ENCODE data around the gene R3HDM2. TPM values are rescaled to one million over a fixed set of nuclear protein-coding genes. Genes with fewer than 3 reads are reported as not detected.
"Not testable (repeated sequence)": the region's sequence is repeated elsewhere in the genome, so short reads cannot be mapped to it uniquely, and the experiment has no call there.

The R3HDM2 gene
- total RNA-seq, 3 donors from 2014 or later = 21.9 to 25.2 (median 22.3) TPM

GRCh38 chr12:57404966-57405640, 25.7 kb downstream of the R3HDM2 start:
- ATAC-seq = peak; percentile 97 to 98
- no peaks in the 10 kb centered on the region for H3K27me3 Mint-ChIP-seq (ENCODE audit: low read depth)
- peaks cover 13% of the 10 kb centered on the region for H3K4me1 Mint-ChIP-seq (ENCODE audit: low read depth)
- no peak overlapping the region for H3K4me3 Mint-ChIP-seq
- no peak for DNase-seq
- no peaks in the 10 kb centered on the region for H3K36me3 Mint-ChIP-seq (ENCODE audit: insufficient read depth)
- H3K9me3 Mint-ChIP-seq = no peaks in the 10 kb centered on the region

GRCh38 chr12:57402156-57402555, 28.7 kb downstream of the R3HDM2 start:
- not testable (repeated sequence) for H3K36me3 Mint-ChIP-seq (ENCODE audit: insufficient read depth); H3K4me3 Mint-ChIP-seq; H3K9me3 Mint-ChIP-seq; H3K27me3 Mint-ChIP-seq (ENCODE audit: low read depth); ATAC-seq; DNase-seq
- H3K4me1 Mint-ChIP-seq (ENCODE audit: low read depth) = peaks cover 15% of the 10 kb centered on the region

DNA sequence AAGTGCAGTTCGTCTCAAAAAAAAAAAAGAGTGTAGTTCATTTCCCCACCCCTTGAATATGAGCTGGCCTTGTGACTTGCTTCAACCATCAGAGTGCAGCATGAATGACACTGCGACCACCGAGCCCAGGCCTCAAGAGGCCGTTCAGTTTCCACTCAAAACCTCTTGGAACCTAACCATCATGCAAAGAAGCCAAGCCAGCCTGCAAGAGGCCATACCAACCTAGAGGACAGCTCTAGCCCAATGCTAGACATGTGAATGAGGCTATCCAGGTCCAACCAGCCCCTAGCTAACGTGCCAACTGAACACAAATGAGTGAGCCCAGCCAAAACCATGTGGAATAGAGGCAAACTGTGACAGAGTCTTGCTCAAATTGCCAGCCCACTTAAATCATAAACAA, 29.7 kb downstream of the R3HDM2 start:
- ATAC-seq = no peak
- no peak overlapping the region for H3K4me3 Mint-ChIP-seq
- no peaks in the 10 kb centered on the region for H3K36me3 Mint-ChIP-seq (ENCODE audit: insufficient read depth)
- no peaks in the 10 kb centered on the region for H3K27me3 Mint-ChIP-seq (ENCODE audit: low read depth)
- DNase-seq = no peak
- H3K4me1 Mint-ChIP-seq (ENCODE audit: low read depth) = peaks cover 12% of the 10 kb centered on the region
- no peaks in the 10 kb centered on the region for H3K9me3 Mint-ChIP-seq

GRCh38 chr12:57399718-57400463, 31.0 kb downstream of the R3HDM2 start:
- H3K27me3 Mint-ChIP-seq (ENCODE audit: low read depth); H3K36me3 Mint-ChIP-seq (ENCODE audit: insufficient read depth); H3K4me1 Mint-ChIP-seq (ENCODE audit: low read depth); H3K4me3 Mint-ChIP-seq; DNase-seq; ATAC-seq; H3K9me3 Mint-ChIP-seq: not testable (repeated sequence)

DNA sequence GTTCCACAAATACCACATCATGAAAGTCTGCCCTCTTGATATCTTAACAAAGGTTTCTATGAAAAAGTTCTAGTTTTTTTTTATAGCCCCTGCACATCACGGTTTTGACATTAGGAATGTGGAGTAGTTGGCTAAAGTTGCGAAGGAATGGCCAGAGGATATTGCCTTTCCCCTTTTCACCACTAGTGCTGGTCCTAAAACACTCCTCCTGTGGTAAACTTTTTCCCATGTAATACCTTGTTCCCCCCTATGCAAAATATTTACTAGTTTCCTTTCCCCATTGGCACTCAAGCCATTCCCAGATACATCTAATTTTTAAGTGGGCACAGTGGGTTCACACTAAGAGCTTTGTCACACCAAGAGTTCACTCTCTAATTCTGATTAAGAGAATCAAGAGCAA, 33.4 kb downstream of the R3HDM2 start:
- ATAC-seq = no peak
- H3K4me1 Mint-ChIP-seq (ENCODE audit: low read depth) = peaks cover 6% of the 10 kb centered on the region
- H3K27me3 Mint-ChIP-seq (ENCODE audit: low read depth) = no peaks in the 10 kb centered on the region

GRCh38 chr12:57395121-57395520, 35.7 kb downstream of the R3HDM2 start:
- Mint-ChIP-seq H3K4me1 (ENCODE audit: low read depth) (peaks cover 9% of the 10 kb centered on the region), H3K4me3 (no peak overlapping the region), H3K27me3 (ENCODE audit: low read depth) (no peaks in the 10 kb centered on the region), H3K9me3 (no peaks in the 10 kb centered on the region), H3K36me3 (ENCODE audit: insufficient read depth) (peaks cover 16% of the 10 kb centered on the region)
- no peak for DNase-seq
- ATAC-seq = no peak

More for the DNA sequence above, 33.4 kb downstream of the R3HDM2 start:
- peaks cover 13% of the 10 kb centered on the region for H3K36me3 Mint-ChIP-seq (ENCODE audit: insufficient read depth)
- H3K4me3 Mint-ChIP-seq = no peak overlapping the region
- H3K9me3 Mint-ChIP-seq = no peaks in the 10 kb centered on the region
- no peak for DNase-seq

GRCh38 chr12:57390174-57390573, 40.7 kb downstream of the R3HDM2 start:
- H3K36me3 Mint-ChIP-seq (ENCODE audit: insufficient read depth) = peaks cover 19% of the 10 kb centered on the region
- H3K4me3 Mint-ChIP-seq = no peak overlapping the region
- DNase-seq (no peak), ATAC-seq (no peak)
- H3K9me3 Mint-ChIP-seq = no peaks in the 10 kb centered on the region
- peaks cover 7% of the 10 kb centered on the region for H3K4me1 Mint-ChIP-seq (ENCODE audit: low read depth)
- H3K27me3 Mint-ChIP-seq (ENCODE audit: low read depth) = no peaks in the 10 kb centered on the region

DNA sequence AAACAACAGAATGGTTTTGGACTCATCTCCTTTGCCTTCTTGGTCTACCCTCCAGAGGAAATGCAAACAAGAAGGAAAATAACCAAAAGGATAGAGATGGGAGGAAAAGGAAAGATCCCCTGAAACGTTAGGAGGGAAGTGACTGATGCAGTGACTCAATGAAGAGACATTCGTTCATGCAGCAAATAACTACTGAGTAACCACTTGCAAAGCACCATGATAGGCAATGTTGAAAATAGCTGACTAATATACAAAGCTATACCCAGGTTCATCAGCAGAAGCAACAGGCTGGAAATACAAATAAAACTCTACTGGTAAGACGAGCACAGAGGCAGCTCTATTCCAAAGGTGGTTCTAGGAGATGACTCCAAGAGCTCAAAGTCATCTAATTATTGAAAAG, 41.8 kb downstream of the R3HDM2 start:
- Mint-ChIP-seq H3K9me3 (no peaks in the 10 kb centered on the region), H3K4me3 (no peak overlapping the region), H3K4me1 (ENCODE audit: low read depth) (peaks cover 7% of the 10 kb centered on the region), H3K36me3 (ENCODE audit: insufficient read depth) (peaks cover 16% of the 10 kb centered on the region), H3K27me3 (ENCODE audit: low read depth) (no peaks in the 10 kb centered on the region)
- ATAC-seq (no peak), DNase-seq (no peak)

DNA sequence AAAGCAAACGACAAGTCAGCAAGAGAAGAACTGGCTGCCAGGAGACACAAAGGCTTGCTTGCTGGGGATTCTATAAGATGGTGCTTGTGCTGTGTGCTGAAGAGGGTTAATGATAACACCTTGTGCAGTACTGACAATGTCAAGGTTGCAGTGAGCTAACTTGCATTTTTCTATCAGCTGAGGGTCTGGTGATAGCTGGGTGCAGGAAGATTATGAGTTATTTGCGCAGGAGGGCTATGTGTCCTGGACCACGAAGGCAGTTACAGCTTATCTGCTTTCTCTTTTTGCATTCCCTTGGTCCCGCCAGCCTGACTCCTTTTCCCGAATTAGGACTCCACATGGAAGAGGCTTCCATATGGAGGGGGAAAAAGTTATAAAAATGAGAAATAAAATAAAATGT, 42.4 kb downstream of the R3HDM2 start:
- DNase-seq = no peak
- no peaks in the 10 kb centered on the region for H3K27me3 Mint-ChIP-seq (ENCODE audit: low read depth)
- no peak overlapping the region for H3K4me3 Mint-ChIP-seq
- no peak for ATAC-seq
- peaks cover 5% of the 10 kb centered on the region for H3K4me1 Mint-ChIP-seq (ENCODE audit: low read depth)
- H3K9me3 Mint-ChIP-seq = no peaks in the 10 kb centered on the region
- H3K36me3 Mint-ChIP-seq (ENCODE audit: insufficient read depth) = peaks cover 12% of the 10 kb centered on the region

- Mint-ChIP-seq H3K27me3 (ENCODE audit: low read depth) (no peaks in the 10 kb centered on the region), H3K4me1 (ENCODE audit: low read depth) (peaks cover 4% of the 10 kb centered on the region)
- ATAC-seq = no peak
These were observed 44.6 kb downstream of the R3HDM2 start for GRCh38 chr12:57386187-57386720.

GRCh38 chr12:57385586-57385985, 45.3 kb downstream of the R3HDM2 start:
- no peaks in the 10 kb centered on the region for H3K27me3 Mint-ChIP-seq (ENCODE audit: low read depth)
- DNase-seq (no peak), ATAC-seq (peak in 1 of 2 donors; percentile 34)
- H3K36me3 Mint-ChIP-seq (ENCODE audit: insufficient read depth) = peaks cover 10% of the 10 kb centered on the region
- H3K4me1 Mint-ChIP-seq (ENCODE audit: low read depth) = peaks cover 2% of the 10 kb centered on the region
- H3K4me3 Mint-ChIP-seq = no peak overlapping the region
- no peaks in the 10 kb centered on the region for H3K9me3 Mint-ChIP-seq

More at GRCh38 chr12:57386187-57386720, 44.6 kb downstream of the R3HDM2 start:
- Mint-ChIP-seq H3K9me3 (no peaks in the 10 kb centered on the region), H3K36me3 (ENCODE audit: insufficient read depth) (peaks cover 10% of the 10 kb centered on the region), H3K4me3 (no peak overlapping the region)
- DNase-seq = no peak

DNA sequence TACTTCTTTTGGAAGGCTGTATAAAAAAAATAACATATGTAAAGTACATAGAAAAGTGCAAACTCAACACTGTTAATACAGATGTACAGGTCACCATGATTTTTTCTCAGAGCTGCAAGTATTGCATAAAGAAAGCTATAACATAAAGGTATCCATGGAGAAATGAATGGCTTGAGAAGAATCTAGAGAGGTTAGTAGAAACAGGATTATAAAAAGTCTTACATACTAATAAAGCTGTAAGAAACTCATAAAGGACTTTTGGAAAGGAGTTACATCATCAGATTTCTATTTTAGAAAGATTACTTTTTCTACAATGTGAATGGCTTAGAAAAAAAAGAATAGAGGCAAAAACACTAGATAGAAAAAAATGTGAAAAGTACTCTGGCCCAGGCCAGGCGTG, 46.4 kb downstream of the R3HDM2 start:
- Mint-ChIP-seq H3K9me3 (no peaks in the 10 kb centered on the region), H3K36me3 (ENCODE audit: insufficient read depth) (peaks cover 11% of the 10 kb centered on the region), H3K27me3 (ENCODE audit: low read depth) (no peaks in the 10 kb centered on the region), H3K4me1 (ENCODE audit: low read depth) (peaks cover 2% of the 10 kb centered on the region), H3K4me3 (no peak overlapping the region)
- DNase-seq = no peak
- ATAC-seq = no peak

- Mint-ChIP-seq H3K27me3 (ENCODE audit: low read depth) (no peaks in the 10 kb centered on the region), H3K4me1 (ENCODE audit: low read depth) (peaks cover 3% of the 10 kb centered on the region), H3K9me3 (no peaks in the 10 kb centered on the region), H3K4me3 (no peak overlapping the region), H3K36me3 (ENCODE audit: insufficient read depth) (peaks cover 12% of the 10 kb centered on the region)
- ATAC-seq (peak in 1 of 2 donors; percentile 30), DNase-seq (no peak)
These were observed 49.1 kb downstream of the R3HDM2 start for GRCh38 chr12:57381693-57382220.

GRCh38 chr12:57380300-57380699, 50.5 kb downstream of the R3HDM2 start:
- Mint-ChIP-seq H3K4me3 (no peak overlapping the region), H3K9me3 (no peaks in the 10 kb centered on the region), H3K27me3 (ENCODE audit: low read depth) (no peaks in the 10 kb centered on the region), H3K36me3 (ENCODE audit: insufficient read depth) (peaks cover 11% of the 10 kb centered on the region), H3K4me1 (ENCODE audit: low read depth) (peaks cover 3% of the 10 kb centered on the region)
- ATAC-seq (no peak), DNase-seq (no peak)

Data from activated T-cell treated with anti-CD3 and anti-CD28 coated beads, Interleukin-2, amount 50 U/mL, for 4 hours (primary cell).